Activated T-helper 1 cell treated with Interleukin-2 at 50 U/mL for 16 hours (primary cell): ENCODE data around the gene UCN.

Source experiments
- DNase-seq: peaks from one replicate; pipeline ENCODE4 v3.0.0-alpha.2; 2020; ENCODE audit warnings: low read depth

UCN gene

GRCh38 chr2:27261241-27261925, 46.9 kb downstream of the UCN start:
- DNase-seq: no peak

- DNase-seq: no peak
Observed at GRCh38 chr2:27258051-27258450, 50.2 kb downstream of the UCN start.
